RWPE1 (cell line): ENCODE results near the gene PPDPF.
"Not testable (repeated sequence)": the region's sequence is repeated elsewhere in the genome, so short reads cannot be mapped to it uniquely, and the experiment has no call there.

Source experiments
- CTCF ChIA-PET: fragments of 350-600 bp; sonication (Branson Sonifier 250); formaldehyde crosslinking; extraction: SDS; loops from one replicate; lab custom pipeline; 2021; lab: Yijun Ruan, JAX
- POLR2A ChIA-PET: fragments of 400-600 bp; formaldehyde crosslinking; extraction: SDS; loops from one replicate; lab custom pipeline; 2020; ENCODE audit warnings: antibody characterized with exemption; ENCODE audit not compliant: low non-redundant PET; lab: Yijun Ruan, JAX
- DNase-seq: peaks from one replicate; pipeline ENCODE4 v3.0.0; 2012; ENCODE audit warnings: low spot score
- H3K27ac ChIP-seq: fragments of 450-650 bp; 2 replicates; pipeline ENCODE4 v1.5.1; 2017
- TF ChIP-seq, protein P1 (sequence below): fragments of 450-650 bp; conservative IDR thresholded peaks from 2 replicates; pipeline ENCODE4 v1.5.1; 2017; ENCODE audit warnings: low read depth, mild to moderate bottlenecking

The PPDPF gene

DNA sequence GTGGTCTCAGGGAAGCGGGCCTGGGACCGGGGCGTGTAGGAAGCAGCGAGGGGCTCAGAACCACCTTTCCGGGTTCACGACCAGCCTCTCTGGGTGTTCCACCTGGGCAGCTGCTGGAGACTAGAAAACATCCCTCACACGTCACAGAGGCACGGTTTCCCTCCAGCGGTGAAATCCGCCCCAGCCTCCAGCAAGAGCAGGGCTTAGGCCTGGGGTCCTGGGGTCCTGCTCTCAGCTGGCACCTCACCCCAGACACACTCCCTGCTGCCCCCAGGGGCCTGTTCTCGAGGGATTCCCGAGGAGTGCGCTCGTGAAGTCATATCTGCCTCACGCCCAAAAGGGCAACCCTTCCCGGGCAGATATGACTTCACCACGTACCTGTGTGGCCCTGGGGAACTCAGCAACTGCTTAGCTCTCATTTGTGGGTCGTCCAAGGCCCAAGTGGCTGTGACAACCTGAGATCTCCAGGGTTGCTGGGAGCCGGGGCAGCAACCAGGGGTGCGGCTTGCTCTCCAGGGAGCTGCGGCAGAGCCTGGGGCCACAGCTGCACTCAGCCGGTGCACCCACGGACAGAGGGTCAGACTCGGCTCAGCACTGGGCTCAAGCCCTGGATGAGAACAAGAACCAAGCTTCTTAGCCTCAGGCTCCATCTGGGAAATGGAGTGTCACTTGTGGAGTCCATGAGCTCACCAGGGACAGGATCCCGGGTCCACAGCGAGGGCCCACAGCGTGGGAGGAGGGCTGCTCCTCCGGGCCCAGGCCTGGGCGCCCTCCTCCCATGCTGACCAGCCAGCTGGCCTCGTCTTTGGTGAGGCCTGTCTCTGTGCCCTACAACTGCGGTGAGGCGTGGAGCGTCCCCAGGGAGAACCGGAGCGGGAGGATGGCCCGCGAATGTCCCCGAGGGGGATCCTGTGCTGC is 34.1 kb downstream of the PPDPF start:
- peak overlapping the region; percentile 63 for H3K27ac ChIP-seq
- ChIA-PET CTCF (interaction anchor here (0.6 to 1.3 kb wide), 6 partner anchors 9 to 355 kb away, joined by 3 to 4 read pairs (median 3); partner anchors contain the start of genes HELZ2 and RTEL1), POLR2A (interaction anchor here (1.7 kb wide), 1 partner anchor 13 kb away, joined by 4 read pairs; no protein-coding TSS in a partner anchor)
- DNase-seq: no peak
- TF ChIP-seq, protein P1, sequence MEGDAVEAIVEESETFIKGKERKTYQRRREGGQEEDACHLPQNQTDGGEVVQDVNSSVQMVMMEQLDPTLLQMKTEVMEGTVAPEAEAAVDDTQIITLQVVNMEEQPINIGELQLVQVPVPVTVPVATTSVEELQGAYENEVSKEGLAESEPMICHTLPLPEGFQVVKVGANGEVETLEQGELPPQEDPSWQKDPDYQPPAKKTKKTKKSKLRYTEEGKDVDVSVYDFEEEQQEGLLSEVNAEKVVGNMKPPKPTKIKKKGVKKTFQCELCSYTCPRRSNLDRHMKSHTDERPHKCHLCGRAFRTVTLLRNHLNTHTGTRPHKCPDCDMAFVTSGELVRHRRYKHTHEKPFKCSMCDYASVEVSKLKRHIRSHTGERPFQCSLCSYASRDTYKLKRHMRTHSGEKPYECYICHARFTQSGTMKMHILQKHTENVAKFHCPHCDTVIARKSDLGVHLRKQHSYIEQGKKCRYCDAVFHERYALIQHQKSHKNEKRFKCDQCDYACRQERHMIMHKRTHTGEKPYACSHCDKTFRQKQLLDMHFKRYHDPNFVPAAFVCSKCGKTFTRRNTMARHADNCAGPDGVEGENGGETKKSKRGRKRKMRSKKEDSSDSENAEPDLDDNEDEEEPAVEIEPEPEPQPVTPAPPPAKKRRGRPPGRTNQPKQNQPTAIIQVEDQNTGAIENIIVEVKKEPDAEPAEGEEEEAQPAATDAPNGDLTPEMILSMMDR: no peak

DNA sequence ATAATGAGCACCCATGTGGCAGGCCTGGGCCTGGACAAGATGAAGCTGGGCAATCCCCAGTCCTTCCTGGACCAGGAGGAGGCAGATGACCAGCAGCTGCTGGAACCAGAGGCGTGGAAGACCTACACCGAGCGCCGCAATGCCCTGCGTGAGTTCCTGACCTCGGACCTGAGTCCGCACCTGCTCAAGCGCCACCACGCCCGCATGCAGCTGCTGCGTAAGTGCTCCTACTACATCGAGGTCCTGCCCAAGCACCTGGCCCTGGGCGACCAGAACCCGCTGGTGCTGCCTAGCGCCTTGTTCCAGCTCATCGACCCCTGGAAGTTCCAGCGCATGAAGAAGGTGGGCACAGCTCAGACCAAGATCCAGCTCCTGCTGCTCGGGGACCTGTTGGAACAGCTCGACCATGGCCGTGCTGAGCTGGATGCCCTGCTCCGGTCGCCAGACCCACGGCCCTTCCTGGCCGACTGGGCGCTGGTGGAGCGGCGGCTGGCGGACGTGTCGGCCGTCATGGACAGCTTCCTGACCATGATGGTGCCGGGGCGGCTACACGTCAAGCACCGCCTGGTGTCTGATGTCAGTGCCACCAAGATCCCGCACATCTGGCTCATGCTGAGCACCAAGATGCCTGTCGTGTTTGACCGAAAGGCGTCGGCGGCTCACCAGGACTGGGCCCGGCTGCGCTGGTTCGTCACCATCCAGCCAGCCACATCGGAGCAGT is 35.3 kb downstream of the PPDPF start:
- ChIA-PET POLR2A (interaction anchor here (1.7 kb wide), 1 partner anchor 14 kb away, joined by 4 read pairs; no protein-coding TSS in a partner anchor), CTCF (interaction anchor here (0.5 to 1.4 kb wide), 4 partner anchors 18 to 181 kb away, joined by 3 to 4 read pairs (median 4); partner anchors contain the start of genes HELZ2 and PTK6)
- DNase-seq: no peak
- TF ChIP-seq, protein P1: no peak
- H3K27ac ChIP-seq: peak overlapping the region; percentile 63

- DNase-seq: no peak
- ChIA-PET POLR2A (interaction anchor here (0.6 kb wide), 1 partner anchor 311 kb away, joined by 3 read pairs; no protein-coding TSS in a partner anchor), CTCF (interaction anchor here (0.6 to 1.4 kb wide), 2 partner anchors 18 to 19 kb away, joined by 3 to 4 read pairs; partner anchors contain the start of gene PTK6)
- TF ChIP-seq, protein P1: no peak
- peak overlapping the region; percentile 63 for H3K27ac ChIP-seq
Measured at GRCh38 chr20:63556873-63557478, 36.4 kb downstream of the PPDPF start.

- peak overlapping the region; percentile 63 for H3K27ac ChIP-seq
- ChIA-PET POLR2A (interaction anchor here (0.6 kb wide), 1 partner anchor 311 kb away, joined by 3 read pairs; no protein-coding TSS in a partner anchor), CTCF (interaction anchor here (0.6 to 1.4 kb wide), 2 partner anchors 18 to 20 kb away, joined by 3 to 4 read pairs; partner anchors contain the start of gene PTK6)
- TF ChIP-seq, protein P1: no peak
- DNase-seq: no peak
Measured at GRCh38 chr20:63557481-63557891, 36.9 kb downstream of the PPDPF start.

GRCh38 chr20:63558804-63559484 is 38.4 kb downstream of the PPDPF start:
- CTCF ChIA-PET: interaction anchor here (0.6 to 1.0 kb wide), 4 partner anchors 20 to 505 kb away, joined by 3 to 4 read pairs (median 3); no protein-coding TSS in a partner anchor
- POLR2A ChIA-PET: no interaction called here
- DNase-seq: no peak
- peak overlapping the region; percentile 10 for H3K27ac ChIP-seq
- TF ChIP-seq, protein P1: no peak

DNA sequence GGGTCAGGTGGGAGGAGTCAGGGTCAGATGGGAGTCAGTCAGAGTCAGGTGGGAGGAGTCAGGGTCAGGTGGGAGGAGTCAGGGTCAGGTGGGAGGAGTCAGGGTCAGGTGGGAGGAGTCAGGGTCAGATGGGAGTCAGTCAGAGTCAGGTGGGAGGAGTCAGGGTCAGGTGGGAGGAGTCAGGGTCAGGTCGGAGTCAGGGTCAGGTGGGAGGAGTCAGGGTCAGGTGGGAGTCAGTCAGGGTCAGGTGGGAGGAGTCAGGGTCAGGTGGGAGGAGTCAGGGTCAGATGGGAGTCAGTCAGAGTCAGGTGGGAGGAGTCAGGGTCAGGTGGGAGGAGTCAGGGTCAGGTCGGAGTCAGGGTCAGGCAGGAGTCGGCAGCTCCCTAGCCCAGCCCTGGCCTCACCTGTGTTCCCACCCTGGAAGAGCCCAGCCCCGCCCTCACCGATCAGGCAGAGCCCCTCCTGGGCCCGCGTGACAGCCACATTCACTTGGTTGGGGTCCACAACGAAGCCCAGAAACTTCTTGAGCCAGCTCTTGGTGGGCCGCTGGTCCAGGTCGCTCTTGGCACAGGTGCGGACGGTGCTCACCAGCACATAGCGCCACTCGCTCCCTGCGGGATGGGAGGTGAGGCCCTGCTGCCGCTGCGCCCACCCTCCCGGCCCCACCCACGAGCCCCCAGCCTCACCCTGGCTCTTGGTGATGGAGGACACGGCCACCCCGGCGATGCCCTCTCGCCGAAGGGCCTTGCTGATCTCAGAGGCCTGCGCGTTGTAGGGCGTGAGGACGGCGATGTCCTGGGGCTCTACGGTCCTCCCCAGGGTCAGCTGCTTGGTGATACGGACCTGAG is 39.1 kb downstream of the PPDPF start:
- CTCF ChIA-PET, DNase-seq: not testable (repeated sequence)
- POLR2A ChIA-PET: interaction anchor here (0.7 kb wide), 1 partner anchor 23 kb away, joined by 3 read pairs; the partner anchor contains the start of gene PTK6
- peak overlapping the region; percentile 8; the same call in 1 of the 2 replicates for H3K27ac ChIP-seq
